ENCODE data around the gene OR2M5.

OR2M5 gene

DNA sequence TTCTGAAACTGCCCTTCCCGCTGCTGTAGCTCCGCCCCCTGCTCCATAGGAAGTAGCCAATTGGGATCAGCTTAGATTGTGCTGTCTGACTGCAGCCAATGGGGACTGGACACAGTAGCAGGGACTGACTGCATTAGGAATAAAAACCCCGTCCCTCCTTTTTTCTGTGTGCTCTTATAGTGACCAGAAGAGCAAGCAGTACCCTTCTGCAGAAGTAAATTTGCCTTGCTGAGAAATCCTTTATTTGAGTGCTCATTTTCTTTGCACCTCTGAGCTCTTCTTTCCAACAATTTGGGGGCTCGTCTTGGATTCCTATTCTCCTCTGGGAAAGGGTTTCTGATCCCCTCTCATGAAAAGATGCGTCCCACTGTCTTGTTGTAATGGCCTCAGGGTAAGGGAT, 33.8 kb upstream of the OR2M5 start:
- no peak for DNase-seq (ENCODE audit: low read depth in 1 of 2, low spot score in 1 of 2)
- no peak overlapping the region for H3K27ac ChIP-seq (replicated peaks)
- no peaks in the 10 kb centered on the region for H3K27me3 ChIP-seq (ENCODE audit: insufficient read depth, poor library complexity, severe bottlenecking)
- no peak overlapping the region for H3K4me3 ChIP-seq (replicated peaks; ENCODE audit: insufficient read depth, low read length)
- TF ChIP-seq POLR2AphosphoS5 (IDR thresholded peaks at IDR 0.05; ENCODE audit: low read depth) (no peak), GABPA (IDR thresholded peaks at IDR 0.05; ENCODE audit: low read depth) (no peak), SPI1 (IDR thresholded peaks at IDR 0.05; ENCODE audit: borderline replicate concordance, low read depth) (no peak)
- TF ChIP-seq, protein P1, sequence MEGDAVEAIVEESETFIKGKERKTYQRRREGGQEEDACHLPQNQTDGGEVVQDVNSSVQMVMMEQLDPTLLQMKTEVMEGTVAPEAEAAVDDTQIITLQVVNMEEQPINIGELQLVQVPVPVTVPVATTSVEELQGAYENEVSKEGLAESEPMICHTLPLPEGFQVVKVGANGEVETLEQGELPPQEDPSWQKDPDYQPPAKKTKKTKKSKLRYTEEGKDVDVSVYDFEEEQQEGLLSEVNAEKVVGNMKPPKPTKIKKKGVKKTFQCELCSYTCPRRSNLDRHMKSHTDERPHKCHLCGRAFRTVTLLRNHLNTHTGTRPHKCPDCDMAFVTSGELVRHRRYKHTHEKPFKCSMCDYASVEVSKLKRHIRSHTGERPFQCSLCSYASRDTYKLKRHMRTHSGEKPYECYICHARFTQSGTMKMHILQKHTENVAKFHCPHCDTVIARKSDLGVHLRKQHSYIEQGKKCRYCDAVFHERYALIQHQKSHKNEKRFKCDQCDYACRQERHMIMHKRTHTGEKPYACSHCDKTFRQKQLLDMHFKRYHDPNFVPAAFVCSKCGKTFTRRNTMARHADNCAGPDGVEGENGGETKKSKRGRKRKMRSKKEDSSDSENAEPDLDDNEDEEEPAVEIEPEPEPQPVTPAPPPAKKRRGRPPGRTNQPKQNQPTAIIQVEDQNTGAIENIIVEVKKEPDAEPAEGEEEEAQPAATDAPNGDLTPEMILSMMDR (IDR thresholded peaks at IDR 0.05; ENCODE audit: insufficient read depth, low read length) = no peak
- TF ChIP-seq, protein P2, sequence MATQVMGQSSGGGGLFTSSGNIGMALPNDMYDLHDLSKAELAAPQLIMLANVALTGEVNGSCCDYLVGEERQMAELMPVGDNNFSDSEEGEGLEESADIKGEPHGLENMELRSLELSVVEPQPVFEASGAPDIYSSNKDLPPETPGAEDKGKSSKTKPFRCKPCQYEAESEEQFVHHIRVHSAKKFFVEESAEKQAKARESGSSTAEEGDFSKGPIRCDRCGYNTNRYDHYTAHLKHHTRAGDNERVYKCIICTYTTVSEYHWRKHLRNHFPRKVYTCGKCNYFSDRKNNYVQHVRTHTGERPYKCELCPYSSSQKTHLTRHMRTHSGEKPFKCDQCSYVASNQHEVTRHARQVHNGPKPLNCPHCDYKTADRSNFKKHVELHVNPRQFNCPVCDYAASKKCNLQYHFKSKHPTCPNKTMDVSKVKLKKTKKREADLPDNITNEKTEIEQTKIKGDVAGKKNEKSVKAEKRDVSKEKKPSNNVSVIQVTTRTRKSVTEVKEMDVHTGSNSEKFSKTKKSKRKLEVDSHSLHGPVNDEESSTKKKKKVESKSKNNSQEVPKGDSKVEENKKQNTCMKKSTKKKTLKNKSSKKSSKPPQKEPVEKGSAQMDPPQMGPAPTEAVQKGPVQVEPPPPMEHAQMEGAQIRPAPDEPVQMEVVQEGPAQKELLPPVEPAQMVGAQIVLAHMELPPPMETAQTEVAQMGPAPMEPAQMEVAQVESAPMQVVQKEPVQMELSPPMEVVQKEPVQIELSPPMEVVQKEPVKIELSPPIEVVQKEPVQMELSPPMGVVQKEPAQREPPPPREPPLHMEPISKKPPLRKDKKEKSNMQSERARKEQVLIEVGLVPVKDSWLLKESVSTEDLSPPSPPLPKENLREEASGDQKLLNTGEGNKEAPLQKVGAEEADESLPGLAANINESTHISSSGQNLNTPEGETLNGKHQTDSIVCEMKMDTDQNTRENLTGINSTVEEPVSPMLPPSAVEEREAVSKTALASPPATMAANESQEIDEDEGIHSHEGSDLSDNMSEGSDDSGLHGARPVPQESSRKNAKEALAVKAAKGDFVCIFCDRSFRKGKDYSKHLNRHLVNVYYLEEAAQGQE (IDR thresholded peaks at IDR 0.05; ENCODE audit: insufficient replicate concordance, low read depth) = no peak

DNA sequence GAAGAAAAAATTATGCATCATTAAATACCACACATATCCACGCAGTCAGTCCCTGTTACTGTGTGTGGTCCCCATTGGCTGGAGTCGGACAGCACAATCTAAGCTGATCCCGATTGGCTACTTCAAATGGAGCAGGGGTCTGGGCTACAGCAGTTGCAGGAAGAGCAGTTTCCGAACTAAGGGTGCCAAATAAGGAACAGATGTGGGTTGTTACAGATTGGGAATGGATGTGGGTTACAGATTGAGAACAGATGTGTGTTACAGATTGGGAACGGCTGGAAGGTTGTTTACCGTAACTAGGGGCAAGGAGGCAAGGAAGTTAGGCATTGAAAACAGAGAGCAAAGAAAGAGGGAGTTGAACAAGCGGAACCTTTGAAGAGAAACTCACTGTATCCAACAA, 30.1 kb upstream of the OR2M5 start:
- Histone ChIP-seq H3K4me3 (replicated peaks; ENCODE audit: insufficient read depth, low read length) (no peak overlapping the region), H3K27ac (replicated peaks) (no peak overlapping the region), H3K27me3 (ENCODE audit: insufficient read depth, poor library complexity, severe bottlenecking) (no peaks in the 10 kb centered on the region)
- TF ChIP-seq, protein P1 (IDR thresholded peaks at IDR 0.05; ENCODE audit: insufficient read depth, low read length) = no peak
- TF ChIP-seq GABPA (IDR thresholded peaks at IDR 0.05; ENCODE audit: low read depth) (no peak), SPI1 (IDR thresholded peaks at IDR 0.05; ENCODE audit: borderline replicate concordance, low read depth) (no peak), POLR2AphosphoS5 (IDR thresholded peaks at IDR 0.05; ENCODE audit: low read depth) (no peak)
- TF ChIP-seq, protein P2 (IDR thresholded peaks at IDR 0.05; ENCODE audit: insufficient replicate concordance, low read depth) = no peak
- no peak for DNase-seq (ENCODE audit: low read depth in 1 of 2, low spot score in 1 of 2)

DNA sequence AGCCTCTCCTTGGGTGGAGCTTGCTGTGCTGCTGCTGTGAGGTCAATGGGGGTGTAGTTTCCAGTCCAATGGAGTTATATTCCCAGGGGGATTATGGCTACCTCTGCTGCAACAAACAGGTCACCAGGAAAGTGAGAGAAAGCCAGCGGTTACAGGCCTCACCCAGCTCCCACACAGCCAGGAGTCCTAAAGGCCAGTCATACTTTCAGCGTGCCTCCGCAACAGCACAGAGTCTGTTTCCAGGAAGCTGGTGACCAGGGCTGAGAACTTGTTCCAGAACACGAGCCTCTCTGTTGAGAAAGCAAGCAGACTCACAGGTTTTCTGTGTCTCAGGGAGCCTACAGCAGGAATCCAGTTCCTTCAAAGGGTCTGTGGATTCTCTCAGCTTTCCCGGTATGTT, 17.3 kb upstream of the OR2M5 start:
- Histone ChIP-seq H3K27ac (replicated peaks) (no peak overlapping the region), H3K4me3 (replicated peaks; ENCODE audit: insufficient read depth, low read length) (no peak overlapping the region), H3K27me3 (ENCODE audit: insufficient read depth, poor library complexity, severe bottlenecking) (no peaks in the 10 kb centered on the region)
- no peak for DNase-seq (ENCODE audit: low read depth in 1 of 2, low spot score in 1 of 2)
- no peak for TF ChIP-seq SPI1 (IDR thresholded peaks at IDR 0.05; ENCODE audit: borderline replicate concordance, low read depth)
- no peak for TF ChIP-seq POLR2AphosphoS5 (IDR thresholded peaks at IDR 0.05; ENCODE audit: low read depth)
- TF ChIP-seq, protein P2 (IDR thresholded peaks at IDR 0.05; ENCODE audit: insufficient replicate concordance, low read depth) = no peak
- no peak for TF ChIP-seq GABPA (IDR thresholded peaks at IDR 0.05; ENCODE audit: low read depth)
- TF ChIP-seq, protein P1 (IDR thresholded peaks at IDR 0.05; ENCODE audit: insufficient read depth, low read length) = no peak

Data from HL-60 (cell line).